ENCODE data around the gene ORMDL3.

The ORMDL3 gene

GRCh38 chr17:39925282-39926134 is 1.9 kb downstream of the ORMDL3 start:
- no peak overlapping the region for H3K4me3 ChIP-seq (ENCODE audit: control insufficient read depth, low read depth, low read length)
- no peak for TF ChIP-seq CTCF (conservative IDR thresholded peaks at IDR 0.05; ENCODE audit: control insufficient read depth, insufficient read depth, low read depth, low read length)
- DNase-seq (ENCODE audit: low read depth): no peak

GRCh38 chr17:39924691-39925055 is 2.7 kb downstream of the ORMDL3 start:
- H3K4me3 ChIP-seq (ENCODE audit: control insufficient read depth, low read depth, low read length): no peak overlapping the region
- DNase-seq (ENCODE audit: low read depth): no peak
- no peak for TF ChIP-seq CTCF (conservative IDR thresholded peaks at IDR 0.05; ENCODE audit: control insufficient read depth, insufficient read depth, low read depth, low read length)

GRCh38 chr17:39923836-39924690 is 3.3 kb downstream of the ORMDL3 start:
- peak; percentile 65 for DNase-seq (ENCODE audit: low read depth)
- H3K4me3 ChIP-seq (ENCODE audit: control insufficient read depth, low read depth, low read length): no peak overlapping the region
- TF ChIP-seq CTCF (conservative IDR thresholded peaks at IDR 0.05; ENCODE audit: control insufficient read depth, insufficient read depth, low read depth, low read length): peak; percentile 30

GRCh38 chr17:39923230-39923629 is 4.2 kb downstream of the ORMDL3 start:
- no peak for TF ChIP-seq CTCF (conservative IDR thresholded peaks at IDR 0.05; ENCODE audit: control insufficient read depth, insufficient read depth, low read depth, low read length)
- DNase-seq (ENCODE audit: low read depth): no peak
- H3K4me3 ChIP-seq (ENCODE audit: control insufficient read depth, low read depth, low read length): no peak overlapping the region

- no peak for DNase-seq (ENCODE audit: low read depth)
- H3K4me3 ChIP-seq (ENCODE audit: control insufficient read depth, low read depth, low read length): no peak overlapping the region
- no peak for TF ChIP-seq CTCF (conservative IDR thresholded peaks at IDR 0.05; ENCODE audit: control insufficient read depth, insufficient read depth, low read depth, low read length)
Observed at GRCh38 chr17:39922006-39922405, 5.4 kb downstream of the ORMDL3 start.

GRCh38 chr17:39921323-39921722 is 6.1 kb downstream of the ORMDL3 start:
- no peak for TF ChIP-seq CTCF (conservative IDR thresholded peaks at IDR 0.05; ENCODE audit: control insufficient read depth, insufficient read depth, low read depth, low read length)
- DNase-seq (ENCODE audit: low read depth): no peak
- H3K4me3 ChIP-seq (ENCODE audit: control insufficient read depth, low read depth, low read length): no peak overlapping the region
